Stomach (tissue), 9 donors: ENCODE measurements around the gene KCNIP4. TPM values are rescaled to one million over a fixed set of nuclear protein-coding genes. Genes with fewer than 3 reads are reported as not detected.
A peak's percentile ranks its signal among the peaks of the same experiment; 100 is the strongest.

Experiments used
- DNase-seq, 2 donors: peaks; one replicate each; pipeline versions ENCODE4 v3.0.0 to v3.0.0-alpha.2; 2013 to 2019
- H3K27ac ChIP-seq, 5 donors: fragments of 200-600 bp in 4 of 5; sonication (generic) in 4 of 5; one replicate each; pipeline ENCODE4 v1.5.1; 2013 to 2019; ENCODE audit warnings: mild to moderate bottlenecking in 1 of 5, moderate library complexity in 1 of 5
- H3K27me3 ChIP-seq, 3 donors: fragments of 200-600 bp; sonication (generic); one replicate each; pipeline ENCODE4 v1.5.1; 2017 to 2019; ENCODE audit warnings: mixed run types in 1 of 3
- H3K36me3 ChIP-seq, 4 donors: fragments of 200-600 bp; sonication (generic); 1 replicate in 3 of 4; 2 replicates in 1 of 4; pipeline ENCODE4 v1.5.1; 2016 to 2019
- H3K4me1 ChIP-seq, 4 donors: fragments of 200-600 bp; sonication (generic); one replicate each; pipeline ENCODE4 v1.5.1; 2016 to 2019
- H3K4me3 ChIP-seq, 4 donors: fragments of 200-600 bp; sonication (generic) in 3 of 4; one replicate each; pipeline ENCODE4 v1.5.1; 2016 to 2019; ENCODE audit warnings: mild to moderate bottlenecking in 1 of 4
- H3K9me3 ChIP-seq, 4 donors: fragments of 200-600 bp; sonication (generic); one replicate each; pipeline ENCODE4 v1.5.1; 2016 to 2019
- EP300 ChIP-seq: sonication (generic); formaldehyde crosslinking; IDR thresholded peaks from one replicate; pipeline ENCODE4 v1.6.1; 2017; ENCODE audit warnings: antibody characterized with exemption
- POLR2A ChIP-seq, 4 donors: fragments of 450-650 bp; IDR thresholded peaks; one replicate each; pipeline ENCODE4 v1.6.1; 2016; ENCODE audit warnings: antibody characterized with exemption in 4 of 4, control low read depth in 2 of 4, mild to moderate bottlenecking in 1 of 4, moderate library complexity in 1 of 4
- POLR2AphosphoS5 ChIP-seq, 3 donors: sonication (generic); formaldehyde crosslinking; IDR thresholded peaks; one replicate each; pipeline ENCODE4 v1.6.1; 2016; ENCODE audit warnings: antibody characterized with exemption in 3 of 3
- WGBS, 5 donors: extraction: QIAGEN DNeasy Blood & Tissue Kit in 3 of 5; methylation state at CpG; one replicate each; pipeline versions ENCODE4 v1.1.5 to v1.1.7; 2013 to 2018; 5-methylcytosine and 5-hydroxymethylcytosine counted together
- intact Hi-C: fragments of 100-400 bp; cut with DNase I; formaldehyde crosslinking; loops from one replicate; pipeline ENCODE4 v1.15.1; 2023; ENCODE audit warnings: low total_unique reads
- polyA plus RNA-seq, 3 donors: library from polyadenylated mRNA; stranded (reverse); fragments of 200-250 nt; gene quantifications; one replicate each; pipeline ENCODE4 v1.2.3, GENCODE V29; 2013
- total RNA-seq, 5 donors: library from RNA; depleted of rRNA; stranded (reverse); fragments of >200 nt; gene quantifications; one replicate each; pipeline versions ENCODE4 v1.1.0 to v1.2.3, GENCODE V29; 2014 to 2016
- TF ChIP-seq, protein P1 (sequence below), 7 experiments: fragments of 450-650 bp in 4 of 7; fragments of 200-600 bp in 3 of 7; sonication (generic) in 3 of 7; IDR thresholded peaks; one replicate each; pipeline ENCODE4 v1.5.1; 2016 to 2019; ENCODE audit warnings: antibody characterized with exemption in 7 of 7, control low read depth in 2 of 7, mild to moderate bottlenecking in 1 of 7
- donor health status: healthy with polysubstance abuse.
- donor health status: Bipolar disorder and iron deficiency.
- donor health status: healthy.

Gene KCNIP4
- total and polyA plus RNA-seq, 8 donors = 0.23 to 1.8 (median 1.3) TPM; not detected in 4

DNA sequence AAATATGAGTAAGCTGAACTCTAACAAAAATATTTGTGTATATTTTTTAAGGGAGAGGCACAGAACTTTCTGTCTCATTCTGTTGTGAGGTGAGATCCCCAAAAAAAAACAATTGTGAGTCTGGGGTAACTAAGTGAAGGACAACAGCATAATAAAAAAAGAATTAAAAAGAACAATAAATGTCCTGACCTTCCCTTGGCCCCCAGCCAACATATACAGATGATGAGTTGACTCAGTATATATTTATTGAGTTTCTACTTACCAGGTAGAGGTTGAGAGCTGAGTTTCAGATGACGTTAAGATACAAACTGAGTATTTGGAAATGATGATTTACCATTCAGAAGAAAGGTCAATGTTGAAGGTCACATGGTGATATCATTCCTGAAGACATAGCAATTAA lies 239.5 kb downstream of the KCNIP4 start:
- intact Hi-C loops = no loop called here
- 47 to 72% (median 58%) methylated on average over 1 of the region's 1 CpG for WGBS, 5 donors

DNA sequence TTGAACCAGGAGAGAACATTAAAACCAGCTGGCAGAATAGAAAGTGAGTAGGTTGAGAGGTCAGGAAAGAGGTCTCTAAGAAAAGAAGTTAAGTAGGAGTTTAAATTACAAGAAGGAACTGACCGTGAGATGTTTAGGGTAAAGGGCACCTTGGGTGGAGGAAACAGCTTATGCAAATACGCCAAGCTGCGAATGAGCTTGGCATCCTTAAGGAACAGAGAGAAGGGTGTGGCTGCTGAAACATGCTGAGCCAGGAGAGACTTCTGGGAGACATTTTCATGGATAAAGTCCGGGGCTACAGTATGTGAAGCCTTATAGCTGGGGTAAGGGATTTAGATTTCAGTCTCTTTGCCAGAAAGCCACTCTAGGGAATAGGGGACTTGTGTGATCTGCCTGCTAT lies 249.1 kb downstream of the KCNIP4 start:
- 19 to 39% (median 29%) methylated on average over 4 of the region's 4 CpGs for WGBS, 5 donors
- no peak for TF ChIP-seq EP300
- TF ChIP-seq POLR2AphosphoS5 (IDR thresholded peaks at IDR 0.05) = no peak
- no peak for TF ChIP-seq POLR2A (IDR thresholded peaks at IDR 0.05)
- TF ChIP-seq, protein P1, sequence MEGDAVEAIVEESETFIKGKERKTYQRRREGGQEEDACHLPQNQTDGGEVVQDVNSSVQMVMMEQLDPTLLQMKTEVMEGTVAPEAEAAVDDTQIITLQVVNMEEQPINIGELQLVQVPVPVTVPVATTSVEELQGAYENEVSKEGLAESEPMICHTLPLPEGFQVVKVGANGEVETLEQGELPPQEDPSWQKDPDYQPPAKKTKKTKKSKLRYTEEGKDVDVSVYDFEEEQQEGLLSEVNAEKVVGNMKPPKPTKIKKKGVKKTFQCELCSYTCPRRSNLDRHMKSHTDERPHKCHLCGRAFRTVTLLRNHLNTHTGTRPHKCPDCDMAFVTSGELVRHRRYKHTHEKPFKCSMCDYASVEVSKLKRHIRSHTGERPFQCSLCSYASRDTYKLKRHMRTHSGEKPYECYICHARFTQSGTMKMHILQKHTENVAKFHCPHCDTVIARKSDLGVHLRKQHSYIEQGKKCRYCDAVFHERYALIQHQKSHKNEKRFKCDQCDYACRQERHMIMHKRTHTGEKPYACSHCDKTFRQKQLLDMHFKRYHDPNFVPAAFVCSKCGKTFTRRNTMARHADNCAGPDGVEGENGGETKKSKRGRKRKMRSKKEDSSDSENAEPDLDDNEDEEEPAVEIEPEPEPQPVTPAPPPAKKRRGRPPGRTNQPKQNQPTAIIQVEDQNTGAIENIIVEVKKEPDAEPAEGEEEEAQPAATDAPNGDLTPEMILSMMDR (IDR thresholded peaks at IDR 0.05) = no peak
- Histone ChIP-seq H3K9me3 (no peaks in the 10 kb centered on the region), H3K27me3 (peaks cover 0 to 6% (median 0%) of the 10 kb centered on the region in 3 donors), H3K27ac (no peak overlapping the region), H3K4me3 (no peak overlapping the region), H3K4me1 (no peaks in the 10 kb centered on the region), H3K36me3 (no peaks in the 10 kb centered on the region)
- intact Hi-C loops = no loop called here
- DNase-seq = peak; percentile 26 to 50

More for the DNA sequence above, 239.5 kb downstream of the KCNIP4 start:
- no peaks in the 10 kb centered on the region for H3K27me3 ChIP-seq
- no peak overlapping the region for H3K4me3 ChIP-seq
- no peak for TF ChIP-seq EP300
- no peak for TF ChIP-seq POLR2AphosphoS5 (IDR thresholded peaks at IDR 0.05)
- no peaks in the 10 kb centered on the region for H3K9me3 ChIP-seq
- DNase-seq = no peak
- no peak overlapping the region for H3K27ac ChIP-seq
- no peaks in the 10 kb centered on the region for H3K36me3 ChIP-seq
- no peaks in the 10 kb centered on the region for H3K4me1 ChIP-seq

DNA sequence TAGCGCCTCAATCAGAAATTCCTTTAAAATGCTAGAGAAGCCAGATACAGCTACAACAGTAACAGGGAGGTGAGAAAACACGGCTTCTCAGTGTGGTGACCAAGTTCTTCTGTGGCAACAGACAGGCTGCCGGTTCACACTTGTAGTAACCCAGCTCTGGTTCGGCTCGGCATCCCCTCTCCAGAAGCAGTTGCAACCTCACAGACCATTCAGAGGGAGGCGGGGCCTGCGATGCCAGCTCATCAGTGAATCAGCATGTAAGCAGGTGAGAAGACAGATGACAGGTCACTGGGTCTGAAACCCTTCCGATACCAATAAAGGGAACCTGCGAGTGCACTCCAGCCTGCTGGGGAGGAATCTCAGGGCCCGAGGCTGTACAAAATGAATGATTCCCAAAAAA lies 251.0 kb downstream of the KCNIP4 start:
- Histone ChIP-seq H3K27me3 (peaks cover 0 to 6% (median 0%) of the 10 kb centered on the region in 3 donors), H3K4me3 (no peak overlapping the region), H3K27ac (no peak overlapping the region), H3K9me3 (no peaks in the 10 kb centered on the region), H3K4me1 (no peaks in the 10 kb centered on the region), H3K36me3 (no peaks in the 10 kb centered on the region)
- TF ChIP-seq POLR2AphosphoS5 (IDR thresholded peaks at IDR 0.05) = no peak
- TF ChIP-seq POLR2A (IDR thresholded peaks at IDR 0.05) = no peak
- TF ChIP-seq EP300 = no peak
- TF ChIP-seq, protein P1 (IDR thresholded peaks at IDR 0.05) = no peak
- peak; percentile 27 to 39 for DNase-seq
- intact Hi-C loops = no loop called here
- 21 to 35% (median 24%) methylated on average over 10 of the region's 10 CpGs for WGBS, 5 donors

DNA sequence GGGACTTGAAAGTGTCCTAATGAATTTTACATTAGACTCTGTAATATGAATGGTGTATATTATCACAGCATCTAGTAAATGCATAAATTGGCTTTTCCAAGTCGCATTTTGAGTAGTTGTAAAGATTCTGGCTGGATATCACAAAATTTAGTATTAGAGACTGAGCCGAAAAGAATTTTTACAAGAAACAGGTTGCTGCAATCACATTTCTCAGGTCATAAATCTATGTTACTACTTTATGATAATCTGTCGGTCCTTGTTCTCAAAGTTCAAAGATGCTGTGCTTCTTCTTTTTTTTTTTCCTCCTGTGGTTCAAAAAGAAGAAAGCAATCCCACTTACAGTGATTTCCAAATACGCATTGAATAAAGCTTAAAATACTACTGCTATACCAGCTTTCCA lies 253.4 kb downstream of the KCNIP4 start:
- TF ChIP-seq POLR2A (IDR thresholded peaks at IDR 0.05) = no peak
- no peak for TF ChIP-seq POLR2AphosphoS5 (IDR thresholded peaks at IDR 0.05)
- TF ChIP-seq, protein P1 (IDR thresholded peaks at IDR 0.05) = no peak
- no peak for TF ChIP-seq EP300
- Histone ChIP-seq H3K36me3 (no peaks in the 10 kb centered on the region), H3K9me3 (no peaks in the 10 kb centered on the region), H3K4me3 (no peak overlapping the region), H3K27me3 (peaks cover 0 to 6% (median 0%) of the 10 kb centered on the region in 3 donors), H3K4me1 (no peaks in the 10 kb centered on the region), H3K27ac (no peak overlapping the region)
- DNase-seq = no peak
- intact Hi-C loops = no loop called here
- 42 to 90% (median 46%) methylated on average over 4 of the region's 4 CpGs for WGBS, 5 donors

DNA sequence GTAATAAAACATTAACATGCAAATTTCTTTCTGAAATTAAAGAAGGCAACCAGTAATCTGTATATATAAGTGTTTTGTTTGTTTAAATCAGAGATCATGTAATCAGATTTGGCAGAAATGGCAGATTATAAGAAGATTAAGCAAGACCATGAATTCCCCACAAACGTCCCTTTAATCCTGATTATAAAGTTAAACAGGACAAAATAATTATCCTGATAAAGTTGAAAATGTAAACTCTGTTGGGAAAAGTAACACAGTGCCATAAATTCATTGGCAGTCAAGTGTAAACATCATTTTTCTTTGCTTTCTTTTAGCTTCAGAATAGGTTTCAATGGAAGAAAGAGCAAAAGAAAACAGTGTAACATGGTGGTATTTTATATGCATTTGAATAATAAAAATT lies 256.3 kb downstream of the KCNIP4 start:
- TF ChIP-seq EP300 (no peak), POLR2A (IDR thresholded peaks at IDR 0.05) (no peak), POLR2AphosphoS5 (IDR thresholded peaks at IDR 0.05) (no peak)
- TF ChIP-seq, protein P1 (IDR thresholded peaks at IDR 0.05) = no peak
- 2 to 17% (median 6%) methylated on average over 1 of the region's 1 CpG for WGBS, 5 donors
- no peaks in the 10 kb centered on the region for H3K36me3 ChIP-seq

More for the DNA sequence above, 256.3 kb downstream of the KCNIP4 start:
- intact Hi-C loops = no loop called here
- Histone ChIP-seq H3K4me3 (no peak overlapping the region), H3K27me3 (no peaks in the 10 kb centered on the region), H3K27ac (no peak overlapping the region), H3K4me1 (no peaks in the 10 kb centered on the region), H3K9me3 (no peaks in the 10 kb centered on the region)
- no peak for DNase-seq
